T-helper 17 cell (primary cell): ENCODE measurements around the gene S100A9. TPM values are rescaled to one million over a fixed set of nuclear protein-coding genes. Genes with fewer than 3 reads are reported as not detected.
A peak's percentile ranks its signal among the peaks of the same experiment; 100 is the strongest.
"Not testable (repeated sequence)": the region's sequence is repeated elsewhere in the genome, so short reads cannot be mapped to it uniquely, and the experiment has no call there.

Experiments used
- ATAC-seq: fragments of 150-1000 bp; cut with Tn5 transposase; 2 replicates; pipeline ENCODE4 v1.10.0; 2021; ENCODE audit warnings: mild to moderate bottlenecking, moderate library complexity
- DNase-seq, 3 donors: peaks; one replicate each; pipeline versions ENCODE4 v3.0.0 to v3.0.0-alpha.2; 2020 to 2021
- H3K9me3 ChIP-seq: one replicate; pipeline ENCODE4 v1.7.0; 2013; ENCODE audit warnings: low read length, mild to moderate bottlenecking; ENCODE audit not compliant: control insufficient read depth, poor library complexity, severe bottlenecking
- H3K27ac Mint-ChIP-seq: one replicate; pipeline ENCODE4 v1.8.0; 2022; ENCODE audit warnings: mild to moderate bottlenecking, moderate library complexity, mixed read lengths
- H3K27me3 Mint-ChIP-seq: one replicate; pipeline ENCODE4 v1.8.0; 2022; ENCODE audit warnings: mixed read lengths
- H3K36me3 Mint-ChIP-seq: one replicate; pipeline ENCODE4 v1.8.0; 2022; ENCODE audit warnings: low read depth, mixed read lengths
- H3K4me1 Mint-ChIP-seq: one replicate; pipeline ENCODE4 v1.8.0; 2022; ENCODE audit warnings: mild to moderate bottlenecking, mixed read lengths
- H3K4me3 Mint-ChIP-seq: one replicate; pipeline ENCODE4 v1.8.0; 2022; ENCODE audit warnings: mild to moderate bottlenecking, moderate library complexity, mixed read lengths
- total RNA-seq, 4 donors: library from RNA in 2 of 4; stranded (reverse) in 2 of 4; gene quantifications; one replicate each; pipeline ENCODE4 v1.2.3 and lab custom pipeline; 2022 to 2026

Gene S100A9
- total RNA-seq, 2 donors from 2014 or later = 11.9 to 138 TPM

GRCh38 chr1:153403421-153404085 lies 45.9 kb downstream of the S100A9 start:
- H3K4me3 Mint-ChIP-seq = peak overlapping the region; percentile 31
- DNase-seq (no peak), ATAC-seq (no peak)
- peaks cover 8% of the 10 kb centered on the region for H3K4me1 Mint-ChIP-seq
- H3K9me3 ChIP-seq = no peaks in the 10 kb centered on the region
- H3K36me3 Mint-ChIP-seq = no peaks in the 10 kb centered on the region
- no peak overlapping the region for H3K27ac Mint-ChIP-seq
- peaks cover 17% of the 10 kb centered on the region for H3K27me3 Mint-ChIP-seq

GRCh38 chr1:153404086-153404635 lies 46.5 kb downstream of the S100A9 start:
- Mint-ChIP-seq H3K36me3 (no peaks in the 10 kb centered on the region), H3K4me3 (no peak overlapping the region), H3K4me1 (peaks cover 8% of the 10 kb centered on the region), H3K27ac (no peak overlapping the region), H3K27me3 (peaks cover 12% of the 10 kb centered on the region)
- DNase-seq (no peak), ATAC-seq (no peak)
- H3K9me3 ChIP-seq = no peaks in the 10 kb centered on the region

DNA sequence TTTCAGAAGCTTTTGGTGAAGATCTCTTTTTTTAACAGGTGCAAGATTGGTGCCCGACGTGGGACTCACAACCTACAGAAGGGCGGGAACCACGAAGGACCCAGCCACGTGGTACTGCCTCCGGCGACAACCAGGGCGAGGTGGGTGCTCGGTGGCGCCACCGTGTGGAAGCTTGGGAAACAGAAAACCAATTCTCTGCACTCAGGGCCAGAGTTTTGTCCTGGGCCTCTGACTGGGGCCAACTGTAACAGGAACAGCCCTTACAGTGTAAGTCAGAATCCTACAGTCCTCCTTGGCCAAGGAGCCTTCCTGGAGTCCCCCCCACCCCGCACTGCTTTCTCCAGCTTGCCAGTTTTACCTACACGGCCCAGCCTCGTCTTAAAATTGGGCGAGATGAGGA lies 47.1 kb downstream of the S100A9 start:
- DNase-seq = peak; percentile 36 to 64 (median 36)
- Mint-ChIP-seq H3K36me3 (no peaks in the 10 kb centered on the region), H3K4me1 (peaks cover 8% of the 10 kb centered on the region), H3K4me3 (no peak overlapping the region), H3K27me3 (peaks cover 8% of the 10 kb centered on the region), H3K27ac (no peak overlapping the region)
- no peaks in the 10 kb centered on the region for H3K9me3 ChIP-seq
- ATAC-seq = peak; percentile 81

GRCh38 chr1:153405825-153406599 lies 48.4 kb downstream of the S100A9 start:
- H3K4me1 Mint-ChIP-seq, H3K9me3 ChIP-seq, H3K27me3 Mint-ChIP-seq, H3K36me3 Mint-ChIP-seq, ATAC-seq, H3K4me3 Mint-ChIP-seq, H3K27ac Mint-ChIP-seq, DNase-seq: not testable (repeated sequence)

DNA sequence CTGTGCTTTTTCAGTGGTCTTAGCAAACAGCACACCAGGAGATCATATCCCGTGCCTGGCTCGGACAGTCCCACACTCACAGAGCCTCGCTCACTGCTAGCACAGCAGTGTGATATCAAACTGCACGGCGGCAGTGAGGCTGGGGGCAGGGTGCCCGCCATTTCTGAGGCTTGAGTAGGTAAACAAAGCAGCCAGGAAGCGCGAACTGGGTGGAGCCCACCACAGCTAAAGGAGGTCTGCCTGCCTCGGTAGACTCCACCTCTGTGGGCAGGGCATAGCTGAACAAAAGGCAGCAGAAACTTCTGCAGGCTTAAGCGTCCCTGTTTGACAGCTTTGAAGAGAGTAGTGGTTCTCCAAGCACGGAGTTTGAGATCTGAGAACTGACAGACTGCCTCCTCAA lies 49.6 kb downstream of the S100A9 start:
- not testable (repeated sequence) for DNase-seq, H3K27ac Mint-ChIP-seq, H3K4me1 Mint-ChIP-seq, H3K27me3 Mint-ChIP-seq, H3K9me3 ChIP-seq, ATAC-seq, H3K36me3 Mint-ChIP-seq, H3K4me3 Mint-ChIP-seq

Other genes with a start within 250 kb of the S100A9 start
- not detected for gene SPRR2F, start 244.3 kb upstream of the S100A9 start, total RNA-seq
- not detected for gene SPRR2G, start 207.0 kb upstream of the S100A9 start, total RNA-seq
- gene LELP1, start 154.4 kb upstream of the S100A9 start, total RNA-seq = not detected
- not detected for gene PRR9, start 140.3 kb upstream of the S100A9 start, total RNA-seq
- not detected for gene LORICRIN, start 98.2 kb upstream of the S100A9 start, total RNA-seq
- gene PGLYRP3, start 44.9 kb upstream of the S100A9 start, total RNA-seq = not detected
- not detected for gene PGLYRP4, start 9.0 kb upstream of the S100A9 start, total RNA-seq
- gene S100A12, start 17.8 kb downstream of the S100A9 start, total RNA-seq = 1 to 10 TPM; 2.0 to 9.1 TPM
- 100 to 1,000 TPM in 1 of 2 donors, 1 to 10 TPM in 1; 4.6 to 110 TPM for gene S100A8, start 33.2 kb downstream of the S100A9 start, total RNA-seq
- not detected for gene S100A7A, start 58.7 kb downstream of the S100A9 start, total RNA-seq
- not detected for gene S100A7, start 102.8 kb downstream of the S100A9 start, total RNA-seq
- 100 to 1,000 TPM; 303 to 331 TPM for gene S100A6, start 178.1 kb downstream of the S100A9 start, total RNA-seq
- gene S100A5, start 183.1 kb downstream of the S100A9 start, total RNA-seq = 1 to 10 TPM in 1 of 2 donors, not detected in 1; 1.1 TPM
- 1,000 to 10,000 TPM in 1 of 2 donors, 100 to 1,000 TPM in 1; 935 to 1,018 TPM for gene S100A4, start 188.0 kb downstream of the S100A9 start, total RNA-seq
- gene S100A3, start 191.4 kb downstream of the S100A9 start, total RNA-seq = not detected
- gene S100A2, start 208.0 kb downstream of the S100A9 start, total RNA-seq = under 1 TPM in 1 of 2 donors, not detected in 1; 0.52 TPM